SU-DHL-6 (cell line): ENCODE measurements around the gene PTPRE.

Experiments used
- EZH2phosphoT487 ChIP-seq: fragments of 200-600 bp; sonication (generic), shearing (Covaris generic); conservative IDR thresholded peaks from 2 replicates; pipeline ENCODE4 v1.6.1; 2018; ENCODE audit warnings: mild to moderate bottlenecking, antibody characterized with exemption, low read length, moderate library complexity, mixed read lengths
- TF ChIP-seq, protein P1 (sequence below): fragments of 200-600 bp; sonication (generic); IDR thresholded peaks from one replicate; pipeline ENCODE4 v1.5.1; 2017; ENCODE audit warnings: antibody characterized with exemption, mild to moderate bottlenecking, low read length, moderate library complexity; ENCODE audit not compliant: insufficient read depth, poor library complexity, severe bottlenecking

GRCh38 chr10:127982601-127983000 lies 75.7 kb downstream of the PTPRE start:
- TF ChIP-seq, protein P1, sequence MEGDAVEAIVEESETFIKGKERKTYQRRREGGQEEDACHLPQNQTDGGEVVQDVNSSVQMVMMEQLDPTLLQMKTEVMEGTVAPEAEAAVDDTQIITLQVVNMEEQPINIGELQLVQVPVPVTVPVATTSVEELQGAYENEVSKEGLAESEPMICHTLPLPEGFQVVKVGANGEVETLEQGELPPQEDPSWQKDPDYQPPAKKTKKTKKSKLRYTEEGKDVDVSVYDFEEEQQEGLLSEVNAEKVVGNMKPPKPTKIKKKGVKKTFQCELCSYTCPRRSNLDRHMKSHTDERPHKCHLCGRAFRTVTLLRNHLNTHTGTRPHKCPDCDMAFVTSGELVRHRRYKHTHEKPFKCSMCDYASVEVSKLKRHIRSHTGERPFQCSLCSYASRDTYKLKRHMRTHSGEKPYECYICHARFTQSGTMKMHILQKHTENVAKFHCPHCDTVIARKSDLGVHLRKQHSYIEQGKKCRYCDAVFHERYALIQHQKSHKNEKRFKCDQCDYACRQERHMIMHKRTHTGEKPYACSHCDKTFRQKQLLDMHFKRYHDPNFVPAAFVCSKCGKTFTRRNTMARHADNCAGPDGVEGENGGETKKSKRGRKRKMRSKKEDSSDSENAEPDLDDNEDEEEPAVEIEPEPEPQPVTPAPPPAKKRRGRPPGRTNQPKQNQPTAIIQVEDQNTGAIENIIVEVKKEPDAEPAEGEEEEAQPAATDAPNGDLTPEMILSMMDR: no peak
- TF ChIP-seq EZH2phosphoT487: no peak
